Stimulated activated CD8-positive, alpha-beta memory T cell treated with anti-CD3 and anti-CD28 coated beads, Interleukin-2, amount 100 ng/mL, for 1 hour (primary cell): ENCODE data around the gene COQ10B.
"Not testable (repeated sequence)": the region's sequence is repeated elsewhere in the genome, so short reads cannot be mapped to it uniquely, and the experiment has no call there.

Source experiments
- DNase-seq, 2 donors: peaks; one replicate each; pipeline ENCODE4 v3.0.0-alpha.2; 2020; ENCODE audit warnings: low read depth in 2 of 2

Gene COQ10B

GRCh38 chr2:197453123-197453913 is at the start of gene COQ10B:
TSS of gene COQ10B (plus strand) at chr2:197453552. CDS start at chr2:197453561, 9 bp downstream.
- DNase-seq: peak; percentile 95 to 96

DNA sequence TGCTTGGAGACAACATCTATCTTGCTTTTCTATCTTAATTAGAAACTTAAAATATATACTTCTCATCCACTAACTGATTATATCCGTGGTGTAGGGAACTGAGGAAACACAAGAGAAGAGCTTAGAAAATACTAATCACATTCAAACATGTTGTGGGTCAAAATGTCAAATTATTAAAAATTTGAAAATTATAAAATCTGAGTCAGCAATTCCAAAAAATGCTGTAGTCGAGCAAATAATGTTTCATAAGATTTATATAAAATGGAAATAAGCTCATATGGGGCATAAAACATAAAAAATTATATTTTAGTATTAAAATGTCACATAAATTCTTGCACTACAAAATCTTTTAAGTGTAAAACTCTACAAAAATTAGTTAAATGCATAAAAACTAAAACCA is 47.8 kb upstream of the COQ10B start:
- DNase-seq: no peak

DNA sequence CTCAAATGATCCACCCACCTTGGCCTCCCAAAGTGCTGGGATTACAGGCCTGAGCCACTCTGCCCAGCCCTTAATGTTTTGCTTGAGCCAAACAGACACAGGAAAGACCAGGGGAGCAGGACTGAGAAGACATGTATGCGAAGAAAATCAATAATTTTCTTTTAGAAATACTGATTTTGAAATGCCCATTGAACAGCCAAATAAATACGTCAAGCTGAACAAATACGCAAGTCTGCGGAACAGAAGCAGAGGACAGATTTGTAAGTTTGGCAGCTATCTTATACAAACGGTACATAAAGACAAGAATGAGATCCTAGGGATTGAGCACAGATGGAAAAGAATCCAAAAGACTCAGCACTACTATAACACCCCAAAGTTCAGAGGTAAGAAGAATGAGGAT is 39.3 kb upstream of the COQ10B start:
- no peak for DNase-seq

GRCh38 chr2:197414515-197414914 is 38.8 kb upstream of the COQ10B start:
- DNase-seq: no peak

DNA sequence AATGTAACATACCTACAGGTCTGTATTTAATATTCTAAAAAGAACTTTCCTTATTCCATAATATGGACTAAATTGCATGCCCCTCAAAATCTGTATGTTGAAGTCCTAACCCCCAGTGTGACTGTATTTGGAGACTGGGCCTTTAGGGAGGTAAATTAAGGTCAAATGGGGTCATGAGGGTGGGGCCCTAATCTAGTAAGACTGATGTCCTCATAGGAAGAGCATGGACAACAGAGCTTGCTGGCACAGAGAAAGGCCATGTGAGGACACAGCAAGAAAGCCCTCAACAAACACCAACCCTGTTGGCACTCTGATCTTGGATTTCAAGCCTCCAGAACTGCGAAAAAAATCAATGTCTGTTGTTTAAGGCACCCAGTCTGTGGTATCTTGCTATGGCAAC is 37.1 kb upstream of the COQ10B start:
- DNase-seq: no peak

DNA sequence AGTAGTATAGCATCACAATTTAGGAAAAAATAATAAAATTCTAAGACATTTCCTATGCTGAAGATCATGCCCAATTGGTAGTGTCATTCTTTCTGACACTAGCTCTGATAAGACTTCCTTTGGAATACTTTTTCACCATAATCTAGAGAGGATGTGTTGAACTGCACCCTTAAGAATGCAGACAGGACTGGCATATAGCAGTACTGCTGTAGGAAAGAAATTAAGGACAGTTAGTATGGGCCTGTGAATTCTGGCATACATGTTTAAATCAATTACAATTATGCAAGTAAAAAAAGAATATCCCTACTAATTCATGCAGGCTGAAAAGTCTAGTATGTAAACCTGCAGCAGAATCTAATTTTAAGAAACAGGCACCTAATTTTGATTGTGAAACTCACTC is 33.9 kb upstream of the COQ10B start:
- no peak for DNase-seq

DNA sequence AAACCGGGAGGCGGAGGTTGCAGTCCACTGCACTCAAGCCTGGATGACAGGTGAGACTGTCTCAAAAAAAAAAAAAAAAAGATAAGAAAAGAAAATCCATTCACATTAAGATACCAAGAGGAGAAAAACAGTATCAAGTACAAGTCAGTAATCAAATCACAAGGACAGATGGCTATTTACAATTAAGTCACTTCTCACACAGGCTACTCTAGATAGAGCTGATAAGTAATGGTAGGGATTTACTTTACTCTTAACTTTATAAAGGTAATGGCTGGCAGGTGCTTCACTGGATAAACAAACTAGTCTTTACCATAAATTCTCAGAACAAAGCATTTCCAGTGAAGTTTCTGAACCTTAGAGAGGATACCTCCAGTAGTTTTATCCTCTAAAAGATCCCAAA is 30.0 kb upstream of the COQ10B start:
- DNase-seq: no peak

GRCh38 chr2:197425550-197425949 is 27.8 kb upstream of the COQ10B start:
- no peak for DNase-seq

GRCh38 chr2:197426723-197427603 is 26.4 kb upstream of the COQ10B start:
- DNase-seq: no peak

DNA sequence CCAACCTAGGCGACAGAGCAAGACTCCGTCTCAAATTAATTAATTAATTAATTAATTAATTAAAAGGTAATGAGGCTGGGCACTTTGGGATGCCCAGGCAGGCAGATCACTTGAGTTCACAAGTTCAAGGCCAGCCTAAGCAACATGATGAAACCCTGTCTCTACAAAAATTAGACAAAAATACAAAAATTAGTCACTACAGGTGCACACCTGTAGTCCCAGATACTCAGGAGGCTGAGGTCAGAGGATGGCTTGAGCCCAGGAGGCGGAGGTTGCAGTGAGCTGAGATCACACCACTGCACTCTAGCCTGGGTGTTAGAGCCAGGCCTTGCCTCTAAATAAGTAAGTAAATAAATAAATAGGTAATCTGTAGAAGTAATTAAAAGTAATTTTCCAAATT is 25.4 kb upstream of the COQ10B start:
- DNase-seq: no peak

DNA sequence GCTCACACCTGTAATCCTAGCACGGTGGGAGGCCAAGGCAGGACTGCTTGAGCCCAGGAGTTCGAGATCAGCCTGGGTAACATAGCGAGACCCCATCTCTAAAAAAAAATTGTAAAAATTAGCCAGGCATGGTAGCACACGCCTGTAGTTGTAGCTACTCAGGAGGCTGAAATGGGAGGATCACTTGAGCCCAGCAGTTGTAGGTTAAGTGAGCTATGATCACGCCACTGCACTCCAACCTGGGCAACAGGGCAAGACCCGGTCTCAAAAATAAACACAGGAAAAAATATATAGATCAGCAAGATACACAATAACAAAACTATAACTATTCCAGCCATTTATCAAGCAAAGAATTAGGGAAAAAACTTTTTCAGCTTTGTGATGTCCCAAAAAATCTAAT is 21.5 kb upstream of the COQ10B start:
- no peak for DNase-seq

- not testable (repeated sequence) for DNase-seq
These were observed 20.8 kb upstream of the COQ10B start for GRCh38 chr2:197432527-197432926.

DNA sequence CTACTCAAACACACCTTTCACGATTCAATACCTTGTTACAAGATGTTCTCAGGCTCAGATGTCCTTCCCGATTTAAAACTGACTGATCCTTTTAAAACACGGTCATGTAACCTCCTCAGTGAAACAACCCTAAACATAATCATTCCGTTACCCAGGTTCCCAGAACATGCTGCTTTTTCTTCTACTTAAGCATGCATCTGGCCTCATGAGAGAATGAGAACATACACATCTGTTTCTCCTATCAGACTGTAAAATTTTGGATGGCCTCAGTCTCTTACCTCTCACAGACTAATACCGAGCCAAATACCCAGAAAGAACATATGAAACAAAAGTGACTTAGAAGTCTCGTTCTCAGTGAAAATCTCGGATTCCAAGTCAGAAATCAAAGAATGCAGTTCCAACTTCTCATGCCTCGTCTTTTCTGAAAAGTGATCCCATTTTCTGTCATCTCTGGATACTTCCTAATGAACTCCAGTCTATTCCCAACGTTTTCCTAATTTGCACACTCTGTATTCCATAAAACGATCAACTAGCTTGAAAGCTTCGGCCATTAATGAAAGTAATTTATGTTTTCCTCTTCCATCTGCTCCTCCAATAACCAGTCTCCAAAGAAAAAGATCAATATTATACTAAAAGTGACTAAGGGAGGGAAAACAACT is 19.4 kb upstream of the COQ10B start:
- no peak for DNase-seq

GRCh38 chr2:197434541-197435513 is 18.5 kb upstream of the COQ10B start, which contains the start of gene SF3B1:
TSS of gene SF3B1 (minus strand) at chr2:197435028. CDS start at chr2:197434999, 29 bp downstream.
- DNase-seq: peak; percentile 97

GRCh38 chr2:197435598-197436420 is 17.5 kb upstream of the COQ10B start:
- no peak for DNase-seq

- no peak for DNase-seq
These were observed 16.0 kb upstream of the COQ10B start for GRCh38 chr2:197437380-197437779.

GRCh38 chr2:197442857-197443256 is 10.5 kb upstream of the COQ10B start:
- DNase-seq: no peak

DNA sequence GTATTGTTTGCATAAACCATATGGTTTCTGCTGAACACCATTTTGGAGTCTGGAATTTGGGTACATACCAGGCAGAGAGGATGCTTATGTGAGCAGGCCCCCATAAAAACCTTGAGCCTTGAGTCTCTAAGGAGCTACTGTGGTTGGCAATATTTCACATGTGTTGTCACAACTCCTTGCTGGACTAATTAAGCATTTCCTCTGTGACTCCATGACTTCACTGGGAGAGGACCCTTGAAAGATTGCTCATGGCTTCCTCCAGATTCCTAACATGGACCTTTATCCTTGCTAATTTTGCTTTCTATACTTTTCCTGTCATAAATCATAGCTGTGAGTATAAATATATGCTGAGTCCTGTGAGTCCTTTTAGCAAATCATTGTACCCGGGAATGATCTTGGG is 7.6 kb upstream of the COQ10B start:
- no peak for DNase-seq

DNA sequence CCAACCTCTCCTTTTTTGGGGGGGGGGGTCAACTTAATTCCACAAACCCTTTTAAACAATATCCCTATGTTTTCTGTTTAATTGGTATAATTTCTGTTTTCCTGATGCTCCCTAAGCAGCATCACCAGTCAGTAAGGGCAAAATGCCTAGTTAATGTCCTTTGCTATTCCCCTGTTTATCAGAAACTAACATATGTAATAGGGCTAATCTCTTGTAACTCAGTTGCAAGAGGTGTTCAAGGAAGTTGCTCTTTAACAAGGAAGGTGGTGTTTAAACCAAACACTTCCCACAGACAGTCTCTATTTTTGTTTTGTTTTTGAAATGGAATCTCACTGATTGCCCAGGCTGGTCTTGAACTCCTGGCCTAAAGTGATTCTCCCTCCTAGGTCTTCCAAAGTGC is 6.5 kb upstream of the COQ10B start:
- no peak for DNase-seq

DNA sequence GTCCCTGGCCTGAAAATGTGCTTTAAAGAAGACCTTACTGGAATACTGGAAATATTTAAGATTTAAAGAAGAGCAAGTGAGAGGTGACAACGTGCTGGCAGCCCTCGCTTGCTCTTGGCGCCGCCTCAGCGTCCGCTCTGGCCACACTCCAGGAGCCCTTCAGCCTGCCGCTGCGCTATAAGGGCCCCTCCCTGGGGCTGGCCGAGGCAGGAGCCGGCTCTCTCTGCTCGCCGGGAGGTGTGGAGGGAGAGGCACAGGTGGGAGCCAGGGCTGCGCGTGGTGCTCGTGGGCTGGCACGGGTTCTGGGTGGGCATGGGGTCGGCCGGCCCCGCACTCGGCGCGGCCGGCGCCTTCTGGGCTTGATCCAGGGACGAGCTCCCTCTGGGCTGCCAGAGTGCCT is 2.9 kb upstream of the COQ10B start:
- DNase-seq: no peak
